Activated naive CD4-positive, alpha-beta T cell treated with anti-CD3 and anti-CD28 coated beads, Interleukin-2, amount 10 ng/mL, durations not matched to agents 7 days and 5 days (primary cell): Measurements from ENCODE around the gene ZNF780B.
A peak's percentile ranks its signal among the peaks of the same experiment; 100 is the strongest.

Experiments
- CTCF ChIA-PET: fragments of 350-600 bp; sonication (Branson Sonifier 250); formaldehyde crosslinking; loops from one replicate; lab custom pipeline; 2021; ENCODE audit warnings: antibody characterized with exemption; lab: Charles Lee
- DNase-seq: peaks from one replicate; pipeline ENCODE4 v3.0.0-alpha.2; 2020
- H3K27ac Mint-ChIP-seq: one replicate; pipeline ENCODE4 v1.8.0; 2021; ENCODE audit warnings: mild to moderate bottlenecking, moderate library complexity, mixed read lengths
- H3K27me3 Mint-ChIP-seq: one replicate; pipeline ENCODE4 v1.8.0; 2021; ENCODE audit warnings: mild to moderate bottlenecking, mixed read lengths
- H3K36me3 Mint-ChIP-seq: one replicate; pipeline ENCODE4 v1.8.0; 2021; ENCODE audit warnings: mixed read lengths
- H3K4me1 Mint-ChIP-seq: one replicate; pipeline ENCODE4 v1.8.0; 2021; ENCODE audit warnings: mixed read lengths
- H3K4me3 Mint-ChIP-seq: one replicate; pipeline ENCODE4 v1.8.0; 2021; ENCODE audit warnings: mild to moderate bottlenecking, moderate library complexity, mixed read lengths
- H3K9me3 Mint-ChIP-seq: one replicate; pipeline ENCODE4 v1.8.0; 2021; ENCODE audit warnings: mixed read lengths

The ZNF780B gene

GRCh38 chr19:40055832-40056504 lies at the start of gene ZNF780B:
ZNF780B (minus strand) TSS chr19:40056231; CDS start chr19:40050332, 5,899 bp downstream.
- CTCF ChIA-PET = interaction anchor here (0.7 kb wide), 1 partner anchor 138 kb away, joined by 3 read pairs; no protein-coding TSS in a partner anchor
- peaks cover 14% of the 10 kb centered on the region for H3K27me3 Mint-ChIP-seq
- H3K9me3 Mint-ChIP-seq = peaks cover 23% of the 10 kb centered on the region
- H3K27ac Mint-ChIP-seq = peak within 1 kb of the TSS; percentile 94
- peak; percentile 87 for DNase-seq
- peaks cover 49% of the 10 kb centered on the region for H3K4me1 Mint-ChIP-seq
- H3K4me3 Mint-ChIP-seq = peak within 1 kb of the TSS; percentile 99
- peaks cover 37% of the 10 kb centered on the region for H3K36me3 Mint-ChIP-seq

DNA sequence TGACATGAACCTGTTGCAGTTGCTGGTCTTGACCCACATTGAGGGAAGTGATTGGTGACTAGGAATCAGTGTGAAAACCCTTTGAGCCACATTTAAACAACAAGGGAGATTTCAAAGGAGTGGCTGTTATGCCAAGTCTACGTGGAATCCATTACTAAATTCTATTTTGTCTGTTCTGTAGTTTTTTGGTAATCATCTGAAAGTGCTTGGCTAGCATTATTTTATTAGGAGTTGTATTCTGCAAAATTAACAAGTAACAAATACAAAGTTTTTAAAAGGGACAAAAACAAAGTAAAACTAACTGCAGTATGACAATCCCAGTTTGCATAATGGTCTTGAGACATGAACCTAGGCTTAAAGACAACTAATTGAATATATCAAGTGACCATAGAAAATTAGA lies 48.7 kb upstream of the ZNF780B start:
- no peak for DNase-seq
- no peak overlapping the region for H3K4me3 Mint-ChIP-seq
- H3K27me3 Mint-ChIP-seq = peaks cover 4% of the 10 kb centered on the region
- no peaks in the 10 kb centered on the region for H3K36me3 Mint-ChIP-seq
- CTCF ChIA-PET = no interaction called here
- H3K27ac Mint-ChIP-seq = no peak overlapping the region
- H3K4me1 Mint-ChIP-seq = no peaks in the 10 kb centered on the region
- H3K9me3 Mint-ChIP-seq = no peaks in the 10 kb centered on the region

DNA sequence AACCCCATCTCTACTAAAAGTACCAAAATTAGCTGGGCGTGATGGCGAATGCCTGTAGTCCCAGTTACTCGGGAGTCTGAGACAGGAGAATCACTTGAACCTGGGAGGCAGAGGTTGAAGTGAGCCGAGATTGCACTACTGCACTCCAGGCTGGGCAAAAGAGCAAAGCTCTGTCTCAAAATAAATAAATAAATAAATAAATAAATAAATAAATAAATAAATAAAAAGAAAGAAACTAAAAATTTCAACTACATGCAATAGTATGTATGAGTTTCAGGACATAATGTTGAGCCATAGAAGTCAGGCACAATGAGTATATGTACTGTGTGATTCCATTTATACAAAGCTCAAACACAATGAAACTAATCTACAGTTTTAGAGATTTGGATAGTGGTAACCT lies 47.6 kb upstream of the ZNF780B start:
- H3K27ac Mint-ChIP-seq = no peak overlapping the region
- no peak for DNase-seq
- no peaks in the 10 kb centered on the region for H3K9me3 Mint-ChIP-seq
- H3K27me3 Mint-ChIP-seq = peaks cover 5% of the 10 kb centered on the region
- no peak overlapping the region for H3K4me3 Mint-ChIP-seq
- no peaks in the 10 kb centered on the region for H3K36me3 Mint-ChIP-seq
- H3K4me1 Mint-ChIP-seq = no peaks in the 10 kb centered on the region
- CTCF ChIA-PET = no interaction called here

GRCh38 chr19:40101813-40102212 lies 45.8 kb upstream of the ZNF780B start:
- CTCF ChIA-PET = no interaction called here
- H3K27ac Mint-ChIP-seq = no peak overlapping the region
- H3K27me3 Mint-ChIP-seq = peaks cover 13% of the 10 kb centered on the region

GRCh38 chr19:40093416-40093815 lies 37.4 kb upstream of the ZNF780B start:
- CTCF ChIA-PET = interaction anchor here (0.7 kb wide), 1 partner anchor 149 kb away, joined by 3 read pairs; no protein-coding TSS in a partner anchor
- Mint-ChIP-seq H3K36me3 (peaks cover 21% of the 10 kb centered on the region), H3K27me3 (peaks cover 17% of the 10 kb centered on the region), H3K4me1 (peaks cover 33% of the 10 kb centered on the region), H3K4me3 (no peak overlapping the region), H3K9me3 (peaks cover 8% of the 10 kb centered on the region), H3K27ac (no peak overlapping the region)
- DNase-seq = no peak

More at GRCh38 chr19:40101813-40102212, 45.8 kb upstream of the ZNF780B start:
- DNase-seq = no peak
- H3K4me1 Mint-ChIP-seq = no peaks in the 10 kb centered on the region
- H3K4me3 Mint-ChIP-seq = no peak overlapping the region
- H3K9me3 Mint-ChIP-seq = no peaks in the 10 kb centered on the region
- no peaks in the 10 kb centered on the region for H3K36me3 Mint-ChIP-seq

- H3K36me3 Mint-ChIP-seq = peaks cover 30% of the 10 kb centered on the region
- H3K27me3 Mint-ChIP-seq = peaks cover 8% of the 10 kb centered on the region
- CTCF ChIA-PET = no interaction called here
- peak overlapping the region; percentile 99 for H3K27ac Mint-ChIP-seq
- DNase-seq = no peak
- H3K4me3 Mint-ChIP-seq = peak overlapping the region; percentile 99
- H3K9me3 Mint-ChIP-seq = peaks cover 10% of the 10 kb centered on the region
- peaks cover 45% of the 10 kb centered on the region for H3K4me1 Mint-ChIP-seq
These were observed 35.4 kb upstream of the ZNF780B start for GRCh38 chr19:40091205-40092129.

- peak; percentile 87 for DNase-seq
- peak within 1 kb of the TSS; percentile 99 for H3K4me3 Mint-ChIP-seq
- peak within 1 kb of the TSS; percentile 99 for H3K27ac Mint-ChIP-seq
- H3K9me3 Mint-ChIP-seq = peaks cover 7% of the 10 kb centered on the region
- H3K4me1 Mint-ChIP-seq = peaks cover 45% of the 10 kb centered on the region
- CTCF ChIA-PET = interaction anchor here (1.2 kb wide), 1 partner anchor 120 kb away, joined by 4 read pairs; no protein-coding TSS in a partner anchor
- H3K36me3 Mint-ChIP-seq = peaks cover 31% of the 10 kb centered on the region
- peaks cover 8% of the 10 kb centered on the region for H3K27me3 Mint-ChIP-seq
These were observed 34.5 kb upstream of the ZNF780B start, which contains the start of gene ZNF780A for GRCh38 chr19:40090241-40091204. ZNF780A (minus strand) TSS chr19:40090943; CDS start chr19:40084753, 6,190 bp downstream.

DNA sequence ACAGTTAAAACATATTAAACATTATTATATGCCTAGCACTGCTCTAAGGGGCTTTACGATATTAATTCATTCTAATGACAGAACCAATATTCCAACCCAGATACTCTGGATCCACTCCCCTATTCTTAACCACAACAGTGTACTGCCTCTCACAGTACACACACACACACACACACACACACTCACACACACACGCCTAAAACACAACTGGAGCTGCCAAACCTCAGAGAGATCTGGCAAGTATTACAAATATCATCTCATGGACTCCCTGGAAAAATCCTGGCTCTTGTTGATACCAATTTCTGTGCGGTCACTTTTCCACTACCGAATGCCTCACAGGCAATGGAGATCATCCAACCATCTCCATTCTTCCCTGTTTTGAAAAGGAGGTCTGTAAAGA lies 33.4 kb upstream of the ZNF780B start:
- H3K4me3 Mint-ChIP-seq = peak overlapping the region; percentile 99
- no peak for DNase-seq
- peaks cover 48% of the 10 kb centered on the region for H3K4me1 Mint-ChIP-seq
- CTCF ChIA-PET = interaction anchor here (1.2 kb wide), 1 partner anchor 119 kb away, joined by 4 read pairs; no protein-coding TSS in a partner anchor
- H3K27me3 Mint-ChIP-seq = no peaks in the 10 kb centered on the region
- peak overlapping the region; percentile 99 for H3K27ac Mint-ChIP-seq
- peaks cover 37% of the 10 kb centered on the region for H3K36me3 Mint-ChIP-seq
- H3K9me3 Mint-ChIP-seq = peaks cover 7% of the 10 kb centered on the region

- no peak for DNase-seq
- no peaks in the 10 kb centered on the region for H3K27me3 Mint-ChIP-seq
- no peak overlapping the region for H3K27ac Mint-ChIP-seq
- peaks cover 52% of the 10 kb centered on the region for H3K4me1 Mint-ChIP-seq
- peaks cover 44% of the 10 kb centered on the region for H3K36me3 Mint-ChIP-seq
- peaks cover 7% of the 10 kb centered on the region for H3K9me3 Mint-ChIP-seq
- H3K4me3 Mint-ChIP-seq = no peak overlapping the region
- CTCF ChIA-PET = no interaction called here
These were observed 32.4 kb upstream of the ZNF780B start for GRCh38 chr19:40088299-40089047.

GRCh38 chr19:40084948-40085347 lies 28.9 kb upstream of the ZNF780B start:
- Mint-ChIP-seq H3K4me1 (peaks cover 34% of the 10 kb centered on the region), H3K27ac (no peak overlapping the region), H3K4me3 (no peak overlapping the region), H3K27me3 (no peaks in the 10 kb centered on the region), H3K36me3 (peaks cover 63% of the 10 kb centered on the region), H3K9me3 (peaks cover 11% of the 10 kb centered on the region)
- DNase-seq = no peak
- CTCF ChIA-PET = no interaction called here

- DNase-seq = no peak
- Mint-ChIP-seq H3K36me3 (peaks cover 79% of the 10 kb centered on the region), H3K27me3 (no peaks in the 10 kb centered on the region), H3K4me1 (peaks cover 7% of the 10 kb centered on the region), H3K4me3 (no peak overlapping the region), H3K27ac (no peak overlapping the region), H3K9me3 (peaks cover 35% of the 10 kb centered on the region)
- CTCF ChIA-PET = no interaction called here
These were observed 25.4 kb upstream of the ZNF780B start for GRCh38 chr19:40081411-40081810.

GRCh38 chr19:40080289-40080688 lies 24.3 kb upstream of the ZNF780B start:
- H3K4me1 Mint-ChIP-seq = peaks cover 7% of the 10 kb centered on the region
- no peak for DNase-seq
- CTCF ChIA-PET = no interaction called here
- H3K9me3 Mint-ChIP-seq = peaks cover 45% of the 10 kb centered on the region
- no peaks in the 10 kb centered on the region for H3K27me3 Mint-ChIP-seq
- peaks cover 89% of the 10 kb centered on the region for H3K36me3 Mint-ChIP-seq
- no peak overlapping the region for H3K27ac Mint-ChIP-seq
- H3K4me3 Mint-ChIP-seq = no peak overlapping the region

DNA sequence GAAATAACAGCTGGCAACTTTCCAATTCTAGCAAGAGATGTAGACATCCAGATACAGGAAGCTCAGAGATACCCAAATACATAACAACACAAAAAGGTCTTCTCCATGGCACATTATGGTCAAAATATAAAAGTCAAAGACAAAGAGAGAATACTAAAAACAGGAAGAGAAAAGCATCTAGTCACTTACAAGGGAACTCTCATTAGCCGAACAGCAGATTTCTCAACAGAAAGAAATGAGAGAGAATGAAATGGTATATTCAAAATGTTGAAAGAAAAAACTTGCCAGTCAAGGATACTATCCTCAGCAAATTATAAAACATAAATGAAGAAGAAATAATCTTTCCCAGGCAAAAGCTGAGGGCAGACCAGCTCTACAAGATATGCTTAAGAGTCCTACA lies 22.3 kb upstream of the ZNF780B start:
- Mint-ChIP-seq H3K4me3 (no peak overlapping the region), H3K27me3 (no peaks in the 10 kb centered on the region), H3K36me3 (peaks cover 95% of the 10 kb centered on the region), H3K27ac (no peak overlapping the region), H3K4me1 (no peaks in the 10 kb centered on the region), H3K9me3 (peaks cover 62% of the 10 kb centered on the region)
- CTCF ChIA-PET = no interaction called here
- DNase-seq = no peak
